GM12891 (cell line): ENCODE data around the gene NXF1.

ENCODE experiments used
- POLR2A ChIP-seq: IDR thresholded peaks from 2 replicates; pipeline ENCODE4 v1.6.1; 2011; ENCODE audit warnings: low read depth, low read length, control low read depth
- POLR2AphosphoS5 ChIP-seq: IDR thresholded peaks from 2 replicates; pipeline ENCODE4 v1.6.1; 2011; ENCODE audit warnings: low read depth, low read length, control low read depth
- TAF1 ChIP-seq: IDR thresholded peaks from 2 replicates; pipeline ENCODE4 v1.6.1; 2011; ENCODE audit warnings: low read depth, low read length, control low read depth

DNA sequence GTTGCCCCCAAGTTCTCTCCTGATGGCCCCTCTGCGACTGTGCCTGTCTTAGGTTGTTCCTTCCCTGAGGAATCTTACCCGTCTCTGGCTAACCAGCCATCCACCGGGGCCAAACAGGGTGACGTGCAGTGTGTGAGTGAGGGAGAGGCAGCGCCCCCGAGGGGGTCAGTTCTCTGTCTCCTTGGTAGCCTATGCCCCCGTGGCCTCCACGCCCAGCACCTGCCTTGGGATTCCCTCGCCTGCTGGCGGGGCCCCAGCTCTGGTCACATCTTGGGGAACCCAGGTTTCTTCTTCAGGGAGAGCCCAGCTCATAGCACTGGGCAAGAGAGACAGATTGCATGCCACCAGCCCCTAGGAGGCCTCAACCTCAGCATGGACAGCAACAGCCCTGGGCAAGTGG lies 5.8 kb downstream of the NXF1 start:
- TF ChIP-seq TAF1, result no peak
- no peak for TF ChIP-seq POLR2A
- TF ChIP-seq POLR2AphosphoS5, result no peak
